Common myeloid progenitor, CD34-positive (primary cell): Measurements from ENCODE around the gene TNN.

ENCODE experiments used
- CTCF ChIA-PET: fragments of 350-600 bp; sonication (Branson Sonifier 250); formaldehyde crosslinking; loops from one replicate; lab custom pipeline; 2021; ENCODE audit warnings: antibody characterized with exemption; lab: Charles Lee
- POLR2A ChIA-PET: fragments of 350-600 bp; sonication (Branson Sonifier 250); formaldehyde crosslinking; loops from one replicate; lab custom pipeline; 2021; ENCODE audit warnings: antibody characterized with exemption; lab: Charles Lee
- DNase-seq, 3 donors: peaks; one replicate each; pipeline versions ENCODE4 v3.0.0 to v3.0.0-alpha.2; 2013
- H3K27ac ChIP-seq, 2 experiments: 1 replicate in 1 of 2; 2 replicates in 1 of 2; pipeline ENCODE4 v1.7.0; 2013; ENCODE audit warnings: inconsistent platforms in 2 of 2, low read length in 2 of 2, mild to moderate bottlenecking in 2 of 2, low read depth in 1 of 2, moderate library complexity in 1 of 2; ENCODE audit not compliant: severe bottlenecking in 2 of 2, insufficient read depth in 1 of 2, poor library complexity in 1 of 2
- H3K27me3 ChIP-seq, 5 experiments: replicated peaks in 2 of 5; 1 replicate in 3 of 5; 2 replicates in 2 of 5; pipeline versions ENCODE4 v1.6.1 to v1.7.0; 2013; ENCODE audit warnings: low read length in 4 of 5, mild to moderate bottlenecking in 2 of 5, moderate library complexity in 2 of 5, inconsistent platforms in 1 of 5; ENCODE audit not compliant: insufficient read depth in 5 of 5, control insufficient read depth in 4 of 5
- H3K36me3 ChIP-seq, 4 experiments: 1 replicate in 2 of 4; 2 replicates in 2 of 4; pipeline versions ENCODE4 v1.6.1 to v1.7.0; 2013; ENCODE audit warnings: low read length in 3 of 4, control low read depth in 1 of 4, mild to moderate bottlenecking in 1 of 4; ENCODE audit not compliant: control insufficient read depth in 4 of 4, insufficient read depth in 4 of 4
- H3K4me1 ChIP-seq, 4 experiments: 1 replicate in 3 of 4; 2 replicates in 1 of 4; pipeline versions ENCODE4 v1.6.1 to v1.7.1; 2013; ENCODE audit warnings: low read length in 3 of 4, mild to moderate bottlenecking in 3 of 4, control low read depth in 1 of 4, inconsistent platforms in 1 of 4, moderate library complexity in 1 of 4; ENCODE audit not compliant: control insufficient read depth in 4 of 4, insufficient read depth in 4 of 4; ENCODE audit errors: control extremely low read depth in 1 of 4
- H3K4me3 ChIP-seq, 7 experiments: 1 replicate in 4 of 7; 2 replicates in 3 of 7; pipeline versions ENCODE4 v1.5.1 to v1.7.0; 2013; ENCODE audit warnings: mild to moderate bottlenecking in 7 of 7, low read length in 6 of 7, moderate library complexity in 6 of 7, inconsistent platforms in 2 of 7, low read depth in 2 of 7, control low read depth in 1 of 7; ENCODE audit not compliant: insufficient read depth in 4 of 7, control insufficient read depth in 1 of 7; ENCODE audit errors: extremely low read depth in 1 of 7
- H3K9me3 ChIP-seq, 5 experiments: 1 replicate in 4 of 5; 2 replicates in 1 of 5; pipeline versions ENCODE4 v1.6.1 to v1.7.1; 2013; ENCODE audit warnings: low read length in 4 of 5, mild to moderate bottlenecking in 2 of 5, inconsistent platforms in 1 of 5, low read depth in 1 of 5, moderate library complexity in 1 of 5; ENCODE audit not compliant: control insufficient read depth in 4 of 5, insufficient read depth in 2 of 5; ENCODE audit errors: control extremely low read depth in 1 of 5
- WGBS: methylation state at CpG from one replicate; pipeline ENCODE4 v1.1.5; 2013; ENCODE audit not compliant: insufficient coverage; 5-methylcytosine and 5-hydroxymethylcytosine counted together

TNN gene

DNA sequence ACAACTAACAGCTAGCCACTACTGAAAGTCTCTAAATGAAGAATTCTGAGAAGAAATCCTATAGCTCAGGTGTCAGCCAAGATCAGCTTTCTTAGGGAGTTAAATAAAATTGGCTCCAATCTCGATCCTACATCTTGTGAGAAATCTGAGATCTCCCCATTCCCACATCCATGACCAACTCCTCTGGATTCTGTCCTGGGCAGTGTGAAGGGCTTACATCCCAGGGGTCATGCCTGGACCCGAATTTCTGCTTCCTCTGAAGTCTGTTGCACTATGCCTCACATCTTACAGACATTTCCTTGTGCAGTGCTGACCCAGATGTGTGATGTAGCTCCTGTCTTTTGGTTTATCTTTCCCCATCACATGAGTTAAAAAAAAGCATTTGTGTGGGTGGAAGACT lies 4.8 kb upstream of the TNN start:
- no peaks in the 10 kb centered on the region for H3K9me3 ChIP-seq
- POLR2A ChIA-PET = interaction anchor here (0.6 kb wide), 1 partner anchor 122 kb away, joined by 3 read pairs; no protein-coding TSS in a partner anchor
- H3K27me3 ChIP-seq = no peaks in the 10 kb centered on the region
- CTCF ChIA-PET = no interaction called here
- no peaks in the 10 kb centered on the region for H3K4me1 ChIP-seq
- 80% methylated on average over 1 of the region's 2 CpGs for WGBS
- H3K36me3 ChIP-seq = no peaks in the 10 kb centered on the region
- no peak overlapping the region for H3K4me3 ChIP-seq
- DNase-seq = no peak
- H3K27ac ChIP-seq = no peak overlapping the region

DNA sequence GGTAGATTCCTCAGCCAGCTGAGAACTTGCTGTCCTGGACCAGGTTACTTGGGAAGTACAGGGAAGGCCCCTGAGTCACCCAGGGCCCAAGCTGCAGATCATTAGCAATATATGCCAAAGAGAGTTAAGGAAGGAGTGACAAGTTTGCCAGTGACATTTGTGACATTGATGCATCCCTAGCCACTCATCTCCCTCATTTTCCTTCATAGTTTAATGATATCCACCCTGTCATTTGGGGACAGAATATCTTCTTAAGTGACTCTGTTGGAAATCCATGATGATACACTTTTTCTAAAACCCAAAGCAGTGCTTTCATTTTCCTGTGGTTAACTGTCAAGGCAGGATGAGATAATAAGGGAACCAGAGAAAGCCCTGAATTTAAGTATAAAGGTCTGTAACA lies 3.2 kb downstream of the TNN start:
- Histone ChIP-seq H3K36me3 (no peaks in the 10 kb centered on the region), H3K4me3 (no peak overlapping the region), H3K4me1 (peaks cover 3 to 47% (median 34%) of the 10 kb centered on the region in 4 experiments), H3K27me3 (no peaks in the 10 kb centered on the region), H3K27ac (no peak overlapping the region), H3K9me3 (no peaks in the 10 kb centered on the region)
- DNase-seq = peak in 2 of 3 donors; percentile 37 to 42
- ChIA-PET POLR2A (no interaction called here), CTCF (interaction anchor here (1.4 to 2.3 kb wide), 3 partner anchors 30 to 43 kb away, joined by 3 to 5 read pairs (median 3); no protein-coding TSS in a partner anchor)

- H3K4me3 ChIP-seq = peak overlapping the region in 1 of 7 experiments; percentile 2
- no peaks in the 10 kb centered on the region for H3K27me3 ChIP-seq
- H3K4me1 ChIP-seq = peaks cover 3 to 53% (median 40%) of the 10 kb centered on the region in 4 experiments
- H3K27ac ChIP-seq = no peak overlapping the region
- 100% methylated on average over 1 of the region's 3 CpGs for WGBS
- DNase-seq = peak in 1 of 3 donors; percentile 4
- H3K9me3 ChIP-seq = no peaks in the 10 kb centered on the region
- ChIA-PET CTCF (interaction anchor here (1.5 kb wide), 1 partner anchor 40 kb away, joined by 3 read pairs; no protein-coding TSS in a partner anchor), POLR2A (no interaction called here)
- H3K36me3 ChIP-seq = no peaks in the 10 kb centered on the region
Measured at GRCh38 chr1:175071276-175071943, 3.8 kb downstream of the TNN start.

DNA sequence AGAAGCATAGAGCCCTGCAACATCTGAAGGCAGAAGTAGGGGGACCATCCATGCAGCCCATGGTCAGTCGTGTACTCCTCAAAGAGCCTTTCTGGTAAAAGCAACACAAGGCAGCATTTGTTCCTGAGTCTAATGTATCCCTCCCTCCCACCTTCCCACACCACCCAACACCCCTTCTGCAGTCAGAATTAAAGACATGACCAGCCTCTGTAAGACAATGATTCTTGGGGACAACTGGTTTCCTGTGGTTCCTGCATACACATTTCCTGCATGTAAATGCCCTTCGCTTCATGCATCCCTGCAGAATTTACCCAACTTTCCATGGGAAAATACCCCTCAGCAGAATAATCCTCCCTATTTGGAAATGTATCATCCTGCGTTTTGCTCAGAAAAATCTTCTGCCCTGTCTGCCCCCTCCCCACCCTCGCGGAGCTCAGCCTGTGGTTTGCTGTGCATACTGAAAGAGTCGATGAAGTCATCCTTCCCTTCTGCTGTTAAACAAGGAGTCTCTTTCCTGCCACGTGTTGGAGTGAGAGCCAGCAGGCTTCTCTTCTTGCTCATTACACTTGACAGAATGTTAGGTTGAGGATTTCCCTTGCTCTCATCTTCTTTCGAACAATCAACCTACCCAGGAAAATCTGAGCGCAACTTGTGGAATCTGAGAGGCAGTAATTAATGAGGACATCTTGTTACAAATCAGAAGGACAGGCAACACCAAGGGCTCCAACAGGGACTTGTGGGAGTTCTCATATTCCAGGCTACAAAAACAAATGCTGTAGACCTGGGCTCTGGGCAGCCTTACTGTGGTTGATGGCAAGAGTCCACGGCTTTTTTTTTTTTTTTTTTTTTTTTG lies 4.7 kb downstream of the TNN start:
- H3K36me3 ChIP-seq = no peaks in the 10 kb centered on the region
- peak; percentile 41 to 87 (median 73) for DNase-seq
- WGBS = 14% methylated on average over 8 of the region's 10 CpGs
- no peak overlapping the region for H3K27ac ChIP-seq
- POLR2A ChIA-PET = no interaction called here
- peak overlapping the region in 4 of 7 experiments; percentile 9 to 54 (median 48) for H3K4me3 ChIP-seq
- CTCF ChIA-PET = interaction anchor here (1.2 kb wide), 1 partner anchor 247 kb away, joined by 3 read pairs; no protein-coding TSS in a partner anchor
- peaks cover 3 to 57% (median 44%) of the 10 kb centered on the region in 4 experiments for H3K4me1 ChIP-seq
- no peaks in the 10 kb centered on the region for H3K27me3 ChIP-seq
- no peaks in the 10 kb centered on the region for H3K9me3 ChIP-seq

GRCh38 chr1:175073061-175073460 lies 5.4 kb downstream of the TNN start:
- POLR2A ChIA-PET = no interaction called here
- Histone ChIP-seq H3K9me3 (no peaks in the 10 kb centered on the region), H3K4me3 (no peak overlapping the region), H3K36me3 (no peaks in the 10 kb centered on the region), H3K27ac (no peak overlapping the region), H3K27me3 (no peaks in the 10 kb centered on the region), H3K4me1 (peaks cover 3 to 57% (median 44%) of the 10 kb centered on the region in 4 experiments)
- no peak for DNase-seq
- 90% methylated on average over 3 of the region's 6 CpGs for WGBS
- CTCF ChIA-PET = interaction anchor here (1.2 to 1.7 kb wide), 2 partner anchors 52 to 246 kb away, joined by 3 to 7 read pairs; no protein-coding TSS in a partner anchor

DNA sequence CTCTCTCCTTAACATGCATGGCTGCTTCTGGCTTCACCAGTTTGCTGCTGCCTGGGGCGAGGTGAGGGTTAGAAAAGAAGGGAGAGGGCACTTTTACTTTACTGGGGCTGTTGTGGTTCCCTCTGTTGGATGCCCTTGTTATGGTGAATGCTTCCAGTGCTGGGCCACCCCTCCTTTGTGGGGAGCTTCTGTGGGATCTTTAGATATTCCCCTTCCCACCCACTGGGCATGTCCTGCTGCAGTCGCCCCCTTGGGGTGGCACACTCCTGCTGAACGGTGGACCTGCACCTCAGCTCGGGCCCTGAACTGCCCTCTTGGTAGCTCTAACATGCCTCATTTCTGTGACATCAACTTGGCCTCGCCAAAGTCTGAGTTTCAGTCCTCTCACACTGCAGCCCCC lies 6.0 kb downstream of the TNN start:
- H3K27ac ChIP-seq = no peak overlapping the region
- 89% methylated on average over 4 of the region's 5 CpGs for WGBS
- no peaks in the 10 kb centered on the region for H3K27me3 ChIP-seq
- H3K9me3 ChIP-seq = no peaks in the 10 kb centered on the region
- ChIA-PET POLR2A (no interaction called here), CTCF (interaction anchor here (1.2 to 1.7 kb wide), 2 partner anchors 51 to 246 kb away, joined by 3 to 7 read pairs; no protein-coding TSS in a partner anchor)
- no peak for DNase-seq
- no peaks in the 10 kb centered on the region for H3K36me3 ChIP-seq
- peaks cover 3 to 60% (median 44%) of the 10 kb centered on the region in 4 experiments for H3K4me1 ChIP-seq
- H3K4me3 ChIP-seq = no peak overlapping the region
